ENCODE measurements around the gene NT5DC2. TPM values are rescaled to one million over a fixed set of nuclear protein-coding genes. Genes with fewer than 3 reads are reported as not detected.

NT5DC2 gene
- total and polyA plus RNA-seq, 3 experiments from 2014 or later, result 1.2 to 84.6 (median 80.3) TPM

GRCh38 chr3:52514576-52514975 is 19.1 kb downstream of the NT5DC2 start:
- Histone ChIP-seq H3K4me1 (ENCODE audit: insufficient read depth, low read length) (no peaks in the 10 kb centered on the region), H3K4me3 (ENCODE audit: low read length) (no peak overlapping the region), H3K36me3 (ENCODE audit: insufficient read depth, low read length) (no peaks in the 10 kb centered on the region), H3K9me3 (ENCODE audit: low read length) (no peaks in the 10 kb centered on the region), H3K27ac (ENCODE audit: low read depth, low read length) (no peak overlapping the region), H3K27me3 (ENCODE audit: insufficient read depth, low read length, poor library complexity, severe bottlenecking) (no peaks in the 10 kb centered on the region)
- Mint-ChIP-seq H3K36me3 (no peaks in the 10 kb centered on the region), H3K27ac (no peak overlapping the region), H3K9me3 (no peaks in the 10 kb centered on the region), H3K27me3 (no peaks in the 10 kb centered on the region), H3K4me3 (no peak overlapping the region), H3K4me1 (no peaks in the 10 kb centered on the region)
- ChIA-PET POLR2A (no interaction called here), CTCF (no interaction called here)
- no peak for DNase-seq

- Histone ChIP-seq H3K36me3 (ENCODE audit: insufficient read depth, low read length) (no peaks in the 10 kb centered on the region), H3K4me3 (ENCODE audit: low read length) (no peak overlapping the region), H3K4me1 (ENCODE audit: insufficient read depth, low read length) (no peaks in the 10 kb centered on the region), H3K9me3 (ENCODE audit: low read length) (no peaks in the 10 kb centered on the region), H3K27me3 (ENCODE audit: insufficient read depth, low read length, poor library complexity, severe bottlenecking) (no peaks in the 10 kb centered on the region), H3K27ac (ENCODE audit: low read depth, low read length) (no peak overlapping the region)
- DNase-seq, result no peak
- H3K27ac Mint-ChIP-seq, result no peak overlapping the region
- no peaks in the 10 kb centered on the region for H3K4me1 Mint-ChIP-seq
- no peaks in the 10 kb centered on the region for H3K27me3 Mint-ChIP-seq
- no peaks in the 10 kb centered on the region for H3K9me3 Mint-ChIP-seq
- ChIA-PET CTCF (no interaction called here), POLR2A (no interaction called here)
- H3K4me3 Mint-ChIP-seq, result no peak overlapping the region
- H3K36me3 Mint-ChIP-seq, result no peaks in the 10 kb centered on the region
Measured at GRCh38 chr3:52513281-52513680, 20.4 kb downstream of the NT5DC2 start.

GRCh38 chr3:52512727-52513126 is 20.9 kb downstream of the NT5DC2 start:
- POLR2A ChIA-PET, result no interaction called here
- H3K27me3 ChIP-seq (ENCODE audit: insufficient read depth, low read length, poor library complexity, severe bottlenecking), result no peaks in the 10 kb centered on the region
- Mint-ChIP-seq H3K4me1 (no peaks in the 10 kb centered on the region), H3K27me3 (no peaks in the 10 kb centered on the region), H3K9me3 (no peaks in the 10 kb centered on the region), H3K36me3 (no peaks in the 10 kb centered on the region), H3K4me3 (no peak overlapping the region), H3K27ac (no peak overlapping the region)
- H3K36me3 ChIP-seq (ENCODE audit: insufficient read depth, low read length), result no peaks in the 10 kb centered on the region
- no peak for DNase-seq
- no peaks in the 10 kb centered on the region for H3K4me1 ChIP-seq (ENCODE audit: insufficient read depth, low read length)
- CTCF ChIA-PET, result no interaction called here
- no peaks in the 10 kb centered on the region for H3K9me3 ChIP-seq (ENCODE audit: low read length)
- H3K4me3 ChIP-seq (ENCODE audit: low read length), result no peak overlapping the region
- no peak overlapping the region for H3K27ac ChIP-seq (ENCODE audit: low read depth, low read length)

GRCh38 chr3:52512105-52512504 is 21.6 kb downstream of the NT5DC2 start:
- Mint-ChIP-seq H3K4me1 (no peaks in the 10 kb centered on the region), H3K4me3 (no peak overlapping the region), H3K27me3 (no peaks in the 10 kb centered on the region), H3K36me3 (no peaks in the 10 kb centered on the region), H3K27ac (no peak overlapping the region), H3K9me3 (no peaks in the 10 kb centered on the region)
- ChIA-PET POLR2A (no interaction called here), CTCF (no interaction called here)
- no peaks in the 10 kb centered on the region for H3K9me3 ChIP-seq (ENCODE audit: low read length)
- H3K36me3 ChIP-seq (ENCODE audit: insufficient read depth, low read length), result no peaks in the 10 kb centered on the region
- H3K4me1 ChIP-seq (ENCODE audit: insufficient read depth, low read length), result no peaks in the 10 kb centered on the region
- H3K27ac ChIP-seq (ENCODE audit: low read depth, low read length), result no peak overlapping the region
- H3K4me3 ChIP-seq (ENCODE audit: low read length), result no peak overlapping the region
- DNase-seq, result no peak
- H3K27me3 ChIP-seq (ENCODE audit: insufficient read depth, low read length, poor library complexity, severe bottlenecking), result no peaks in the 10 kb centered on the region

- Histone ChIP-seq H3K27ac (ENCODE audit: low read depth, low read length) (no peak overlapping the region), H3K27me3 (ENCODE audit: insufficient read depth, low read length, poor library complexity, severe bottlenecking) (no peaks in the 10 kb centered on the region), H3K36me3 (ENCODE audit: insufficient read depth, low read length) (no peaks in the 10 kb centered on the region), H3K4me1 (ENCODE audit: insufficient read depth, low read length) (no peaks in the 10 kb centered on the region), H3K4me3 (ENCODE audit: low read length) (no peak overlapping the region), H3K9me3 (ENCODE audit: low read length) (no peaks in the 10 kb centered on the region)
- H3K27ac Mint-ChIP-seq, result no peak overlapping the region
- no peaks in the 10 kb centered on the region for H3K27me3 Mint-ChIP-seq
- CTCF ChIA-PET, result no interaction called here
- H3K9me3 Mint-ChIP-seq, result no peaks in the 10 kb centered on the region
- no peak for DNase-seq
- no peak overlapping the region for H3K4me3 Mint-ChIP-seq
- H3K4me1 Mint-ChIP-seq, result no peaks in the 10 kb centered on the region
- POLR2A ChIA-PET, result no interaction called here
- H3K36me3 Mint-ChIP-seq, result no peaks in the 10 kb centered on the region
Measured at GRCh38 chr3:52511509-52511908, 22.1 kb downstream of the NT5DC2 start.

GRCh38 chr3:52509753-52510328 is 23.8 kb downstream of the NT5DC2 start:
- H3K4me3 ChIP-seq (ENCODE audit: low read length), result no peak overlapping the region
- no peaks in the 10 kb centered on the region for H3K27me3 ChIP-seq (ENCODE audit: insufficient read depth, low read length, poor library complexity, severe bottlenecking)
- Mint-ChIP-seq H3K27ac (no peak overlapping the region), H3K4me3 (no peak overlapping the region), H3K27me3 (no peaks in the 10 kb centered on the region), H3K36me3 (no peaks in the 10 kb centered on the region), H3K4me1 (no peaks in the 10 kb centered on the region), H3K9me3 (no peaks in the 10 kb centered on the region)
- CTCF ChIA-PET, result no interaction called here
- no peak overlapping the region for H3K27ac ChIP-seq (ENCODE audit: low read depth, low read length)
- DNase-seq, result no peak
- POLR2A ChIA-PET, result no interaction called here
- no peaks in the 10 kb centered on the region for H3K36me3 ChIP-seq (ENCODE audit: insufficient read depth, low read length)
- H3K9me3 ChIP-seq (ENCODE audit: low read length), result no peaks in the 10 kb centered on the region
- H3K4me1 ChIP-seq (ENCODE audit: insufficient read depth, low read length), result no peaks in the 10 kb centered on the region

- Mint-ChIP-seq H3K27ac (no peak overlapping the region), H3K36me3 (no peaks in the 10 kb centered on the region), H3K4me3 (no peak overlapping the region), H3K27me3 (no peaks in the 10 kb centered on the region), H3K9me3 (no peaks in the 10 kb centered on the region), H3K4me1 (no peaks in the 10 kb centered on the region)
- ChIA-PET POLR2A (no interaction called here), CTCF (no interaction called here)
- H3K27ac ChIP-seq (ENCODE audit: low read depth, low read length), result no peak overlapping the region
- no peaks in the 10 kb centered on the region for H3K36me3 ChIP-seq (ENCODE audit: insufficient read depth, low read length)
- no peaks in the 10 kb centered on the region for H3K27me3 ChIP-seq (ENCODE audit: insufficient read depth, low read length, poor library complexity, severe bottlenecking)
- no peak overlapping the region for H3K4me3 ChIP-seq (ENCODE audit: low read length)
- no peaks in the 10 kb centered on the region for H3K4me1 ChIP-seq (ENCODE audit: insufficient read depth, low read length)
- no peak for DNase-seq
- H3K9me3 ChIP-seq (ENCODE audit: low read length), result no peaks in the 10 kb centered on the region
Measured at GRCh38 chr3:52507359-52507758, 26.3 kb downstream of the NT5DC2 start.

GRCh38 chr3:52506266-52506966 is 27.2 kb downstream of the NT5DC2 start:
- H3K9me3 ChIP-seq (ENCODE audit: low read length), result no peaks in the 10 kb centered on the region
- no peak for DNase-seq
- H3K27ac Mint-ChIP-seq, result no peak overlapping the region
- H3K27me3 Mint-ChIP-seq, result no peaks in the 10 kb centered on the region
- no peaks in the 10 kb centered on the region for H3K36me3 ChIP-seq (ENCODE audit: insufficient read depth, low read length)
- no peak overlapping the region for H3K27ac ChIP-seq (ENCODE audit: low read depth, low read length)
- ChIA-PET CTCF (no interaction called here), POLR2A (no interaction called here)
- no peaks in the 10 kb centered on the region for H3K4me1 ChIP-seq (ENCODE audit: insufficient read depth, low read length)
- H3K9me3 Mint-ChIP-seq, result no peaks in the 10 kb centered on the region
- no peaks in the 10 kb centered on the region for H3K27me3 ChIP-seq (ENCODE audit: insufficient read depth, low read length, poor library complexity, severe bottlenecking)
- H3K4me3 ChIP-seq (ENCODE audit: low read length), result no peak overlapping the region
- no peaks in the 10 kb centered on the region for H3K36me3 Mint-ChIP-seq
- H3K4me1 Mint-ChIP-seq, result no peaks in the 10 kb centered on the region
- no peak overlapping the region for H3K4me3 Mint-ChIP-seq
